HAP-1 (cell line): ENCODE results near the gene MAGI2.

Source experiments
- DNase-seq, 2 experiments: peaks; one replicate each; pipeline ENCODE4 v3.0.0-alpha.2; 2016 to 2020; ENCODE audit warnings: low spot score in 2 of 2
- H3K27me3 ChIP-seq: fragments of 250-450 bp; sonication (Bioruptor Pico); 2 replicates; pipeline ENCODE4 v1.5.1; 2020; ENCODE audit warnings: low read depth, mild to moderate bottlenecking, moderate library complexity
- H3K36me3 ChIP-seq: fragments of 250-450 bp; sonication (Bioruptor Pico); replicated peaks from 2 replicates; pipeline ENCODE4 v1.5.1; 2020; ENCODE audit warnings: mild to moderate bottlenecking
- H3K4me1 ChIP-seq: fragments of 250-450 bp; sonication (Bioruptor Pico); 2 replicates; pipeline ENCODE4 v1.5.1; 2020; ENCODE audit warnings: mild to moderate bottlenecking
- H3K4me3 ChIP-seq: fragments of 250-450 bp; sonication (Bioruptor Pico); 2 replicates; pipeline ENCODE4 v1.5.1; 2020; ENCODE audit warnings: mild to moderate bottlenecking, moderate library complexity
- H3K9me3 ChIP-seq: fragments of 250-450 bp; sonication (Bioruptor Pico); 2 replicates; pipeline ENCODE4 v1.5.1; 2020; ENCODE audit warnings: mild to moderate bottlenecking, moderate library complexity
- in situ Hi-C: fragments of 300-500 bp; cut with MboI; formaldehyde crosslinking; loops from 3 replicates; pipeline ENCODE4 v1.14.3; 2020; ENCODE audit warnings: low sequenced_read_pairs, inconsistent platforms, mixed read lengths

MAGI2 gene

GRCh38 chr7:78463039-78463438 is 990.4 kb downstream of the MAGI2 start:
- Histone ChIP-seq H3K9me3 (no peaks in the 10 kb centered on the region), H3K4me3 (no peak overlapping the region), H3K4me1 (no peaks in the 10 kb centered on the region), H3K27me3 (no peaks in the 10 kb centered on the region), H3K36me3 (no peaks in the 10 kb centered on the region)
- no peak for DNase-seq
- in situ Hi-C loops: no loop called here

GRCh38 chr7:78450706-78451105 is 1002.8 kb downstream of the MAGI2 start:
- H3K27me3 ChIP-seq: no peaks in the 10 kb centered on the region
- DNase-seq: no peak
- H3K36me3 ChIP-seq: no peaks in the 10 kb centered on the region
- H3K4me1 ChIP-seq: no peaks in the 10 kb centered on the region
- in situ Hi-C loops: no loop called here
- H3K9me3 ChIP-seq: no peaks in the 10 kb centered on the region
- H3K4me3 ChIP-seq: no peak overlapping the region

DNA sequence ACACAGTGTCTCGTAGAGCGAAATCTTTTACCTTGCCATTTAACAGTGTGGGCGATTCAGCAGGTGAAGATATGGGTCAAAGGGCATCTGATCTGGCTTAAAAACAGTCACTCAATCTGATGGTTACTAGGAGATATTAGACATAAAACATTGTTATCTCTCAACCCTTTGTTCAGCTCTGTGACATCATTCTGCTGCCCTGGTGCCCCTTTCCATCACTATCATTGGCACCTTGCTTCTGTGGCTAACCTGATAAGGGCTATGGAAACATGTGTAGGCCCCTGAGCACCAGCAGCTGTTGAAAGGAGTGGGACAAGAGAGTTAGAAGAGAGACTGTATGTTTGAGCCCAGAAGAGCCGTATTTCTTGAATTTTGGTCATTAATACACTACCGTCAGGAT is 1004.6 kb downstream of the MAGI2 start:
- no peaks in the 10 kb centered on the region for H3K4me1 ChIP-seq
- DNase-seq: no peak
- in situ Hi-C loops: no loop called here
- H3K9me3 ChIP-seq: no peaks in the 10 kb centered on the region
- no peak overlapping the region for H3K4me3 ChIP-seq
- no peaks in the 10 kb centered on the region for H3K36me3 ChIP-seq
- H3K27me3 ChIP-seq: no peaks in the 10 kb centered on the region

- no peak for DNase-seq
- in situ Hi-C loops: no loop called here
- Histone ChIP-seq H3K9me3 (no peaks in the 10 kb centered on the region), H3K4me1 (no peaks in the 10 kb centered on the region), H3K4me3 (no peak overlapping the region), H3K36me3 (no peaks in the 10 kb centered on the region), H3K27me3 (no peaks in the 10 kb centered on the region)
Observed at GRCh38 chr7:78444267-78444666, 1009.2 kb downstream of the MAGI2 start.

DNA sequence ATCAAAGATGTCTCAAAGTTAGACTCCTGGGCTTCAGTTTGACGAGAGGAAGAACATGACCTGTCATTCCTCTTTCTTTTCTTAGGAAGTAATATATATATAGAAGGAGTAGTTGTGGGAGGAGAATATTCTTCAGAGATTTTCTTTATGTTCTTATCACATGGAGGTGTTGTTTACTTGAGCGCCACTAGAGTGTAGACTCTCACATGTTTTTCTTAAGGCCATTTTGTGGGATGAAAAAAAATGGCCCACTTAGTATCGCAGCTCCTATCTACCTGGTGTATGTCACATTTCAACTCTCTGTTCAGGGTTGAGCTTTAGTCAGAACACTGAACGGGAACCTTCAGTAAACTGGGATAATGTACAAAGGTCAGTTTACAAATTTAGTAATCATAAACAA is 1009.7 kb downstream of the MAGI2 start:
- in situ Hi-C loops: no loop called here
- H3K4me3 ChIP-seq: no peak overlapping the region
- no peaks in the 10 kb centered on the region for H3K27me3 ChIP-seq
- H3K36me3 ChIP-seq: no peaks in the 10 kb centered on the region
- no peaks in the 10 kb centered on the region for H3K9me3 ChIP-seq
- DNase-seq: no peak
- H3K4me1 ChIP-seq: no peaks in the 10 kb centered on the region

DNA sequence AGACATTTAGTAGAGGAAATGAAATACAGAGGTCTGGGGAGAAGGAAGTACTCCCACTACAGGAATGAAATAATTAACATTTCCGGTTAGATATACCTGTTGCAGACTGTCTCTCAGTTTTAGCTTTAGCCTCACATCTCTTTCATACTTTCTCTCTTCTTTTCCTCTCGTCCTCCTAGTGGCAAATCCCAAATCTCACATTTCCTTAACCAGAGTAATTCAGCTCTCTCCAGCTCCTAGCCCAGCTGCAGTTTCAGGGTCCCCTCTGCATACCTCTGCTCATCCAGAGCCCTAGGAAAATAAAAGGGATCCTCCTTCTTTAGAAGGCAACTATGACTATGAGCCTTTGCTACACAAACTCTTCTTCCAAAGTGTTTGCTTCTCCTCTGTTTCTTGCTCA is 1011.7 kb downstream of the MAGI2 start:
- Histone ChIP-seq H3K4me3 (no peak overlapping the region), H3K4me1 (no peaks in the 10 kb centered on the region), H3K9me3 (no peaks in the 10 kb centered on the region), H3K27me3 (no peaks in the 10 kb centered on the region), H3K36me3 (no peaks in the 10 kb centered on the region)
- in situ Hi-C loops: no loop called here
- DNase-seq: no peak

DNA sequence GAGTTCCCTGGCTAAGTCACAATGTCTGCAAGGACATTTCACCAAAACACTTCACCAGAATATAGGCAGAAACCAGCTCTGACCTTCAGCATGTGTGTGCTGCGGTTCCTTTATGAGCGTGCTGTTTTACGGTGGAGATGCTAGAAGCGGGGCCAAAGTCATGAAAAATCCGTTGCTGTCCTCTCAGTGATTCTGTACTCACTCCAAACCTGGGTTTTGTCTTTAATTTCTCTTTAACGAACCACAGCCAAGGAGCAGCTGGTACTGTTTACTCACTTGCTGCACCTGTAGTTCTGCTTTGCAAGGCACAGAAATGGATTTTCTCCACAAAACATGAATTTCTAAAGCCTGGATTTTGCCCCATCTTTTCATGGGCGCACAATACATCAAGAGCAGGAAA is 1015.0 kb downstream of the MAGI2 start:
- in situ Hi-C loops: no loop called here
- Histone ChIP-seq H3K4me3 (no peak overlapping the region), H3K36me3 (no peaks in the 10 kb centered on the region), H3K27me3 (no peaks in the 10 kb centered on the region), H3K9me3 (no peaks in the 10 kb centered on the region), H3K4me1 (no peaks in the 10 kb centered on the region)
- no peak for DNase-seq

GRCh38 chr7:78437118-78437517 is 1016.3 kb downstream of the MAGI2 start:
- Histone ChIP-seq H3K4me3 (no peak overlapping the region), H3K27me3 (no peaks in the 10 kb centered on the region), H3K9me3 (no peaks in the 10 kb centered on the region), H3K36me3 (no peaks in the 10 kb centered on the region), H3K4me1 (no peaks in the 10 kb centered on the region)
- DNase-seq: no peak
- in situ Hi-C loops: no loop called here

DNA sequence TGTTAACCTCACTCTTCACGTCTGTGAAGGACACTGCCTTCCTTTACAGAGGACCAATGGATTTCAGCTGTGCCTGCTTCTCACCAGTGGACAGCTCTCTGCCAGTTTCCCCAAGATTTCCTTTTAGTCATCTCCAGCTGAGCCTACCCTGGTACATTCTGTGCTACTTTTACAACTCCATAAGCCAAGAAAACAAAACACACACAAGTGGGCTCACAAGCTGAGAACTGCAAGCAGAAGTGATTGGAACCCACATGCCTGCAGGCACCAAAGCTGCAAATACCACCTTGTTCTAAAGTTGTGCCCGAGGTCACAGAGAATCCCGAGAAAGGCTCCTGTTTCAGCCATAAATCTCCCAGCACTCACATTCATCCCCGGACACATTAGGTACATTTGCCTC is 1018.1 kb downstream of the MAGI2 start:
- DNase-seq: no peak
- H3K9me3 ChIP-seq: no peaks in the 10 kb centered on the region
- H3K4me1 ChIP-seq: no peaks in the 10 kb centered on the region
- H3K36me3 ChIP-seq: no peaks in the 10 kb centered on the region
- H3K27me3 ChIP-seq: no peaks in the 10 kb centered on the region
- H3K4me3 ChIP-seq: no peak overlapping the region
- in situ Hi-C loops: no loop called here

DNA sequence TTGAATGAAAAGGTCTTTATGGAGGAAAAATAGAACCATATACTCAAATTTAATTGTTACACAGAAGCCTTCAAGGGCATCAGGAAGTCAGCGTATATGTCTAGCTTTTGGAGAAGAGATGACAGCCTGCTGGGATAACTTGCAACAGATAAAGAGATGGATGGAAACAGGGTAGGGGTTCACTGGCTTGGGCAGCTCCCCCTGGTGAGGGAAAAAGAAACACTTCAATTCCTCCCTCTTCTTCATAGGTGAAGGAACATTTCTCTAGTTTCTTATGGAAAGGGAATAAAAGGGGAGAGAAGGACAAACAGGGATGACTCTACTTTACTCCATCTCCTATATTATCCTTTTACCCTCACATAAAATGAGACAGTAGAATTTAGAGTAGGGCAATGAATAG is 1019.2 kb downstream of the MAGI2 start:
- Histone ChIP-seq H3K27me3 (no peaks in the 10 kb centered on the region), H3K36me3 (no peaks in the 10 kb centered on the region), H3K4me3 (no peak overlapping the region), H3K4me1 (no peaks in the 10 kb centered on the region), H3K9me3 (no peaks in the 10 kb centered on the region)
- DNase-seq: no peak
- in situ Hi-C loops: no loop called here

DNA sequence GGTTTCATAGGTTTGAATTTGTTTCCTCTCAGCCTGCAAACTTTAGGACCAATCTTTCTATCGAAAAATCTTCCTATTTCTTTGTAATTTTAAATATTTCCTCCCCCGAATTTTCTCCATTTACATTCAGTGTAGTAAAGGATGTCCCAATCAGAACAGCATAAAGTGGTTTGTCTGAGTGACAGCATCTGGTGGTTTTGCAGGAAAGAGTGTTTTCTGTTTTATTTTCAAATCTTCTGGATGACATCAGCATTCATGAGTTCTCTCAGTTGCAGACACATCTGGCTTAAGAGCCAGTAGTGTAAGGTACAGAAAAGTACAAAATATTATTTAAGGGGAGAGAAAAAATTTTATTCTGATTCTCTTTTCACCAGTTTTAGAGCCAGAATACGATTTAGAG is 1020.0 kb downstream of the MAGI2 start:
- no peaks in the 10 kb centered on the region for H3K36me3 ChIP-seq
- no peaks in the 10 kb centered on the region for H3K4me1 ChIP-seq
- in situ Hi-C loops: no loop called here

GRCh38 chr7:78429878-78430277 is 1023.6 kb downstream of the MAGI2 start:
- no peaks in the 10 kb centered on the region for H3K36me3 ChIP-seq
- H3K4me1 ChIP-seq: no peaks in the 10 kb centered on the region
- H3K9me3 ChIP-seq: no peaks in the 10 kb centered on the region
- H3K4me3 ChIP-seq: no peak overlapping the region
- in situ Hi-C loops: no loop called here
- no peak for DNase-seq
- no peaks in the 10 kb centered on the region for H3K27me3 ChIP-seq

More for the DNA sequence above, 1020.0 kb downstream of the MAGI2 start:
- no peaks in the 10 kb centered on the region for H3K9me3 ChIP-seq
- no peak overlapping the region for H3K4me3 ChIP-seq
- DNase-seq: no peak
- no peaks in the 10 kb centered on the region for H3K27me3 ChIP-seq

- H3K4me3 ChIP-seq: no peak overlapping the region
- H3K27me3 ChIP-seq: no peaks in the 10 kb centered on the region
- H3K9me3 ChIP-seq: no peaks in the 10 kb centered on the region
- no peaks in the 10 kb centered on the region for H3K36me3 ChIP-seq
- peaks cover 14% of the 10 kb centered on the region for H3K4me1 ChIP-seq
- in situ Hi-C loops: no loop called here
- DNase-seq: no peak
Observed at GRCh38 chr7:78427209-78427608, 1026.3 kb downstream of the MAGI2 start.

- Histone ChIP-seq H3K9me3 (no peaks in the 10 kb centered on the region), H3K36me3 (no peaks in the 10 kb centered on the region), H3K4me3 (no peak overlapping the region), H3K27me3 (no peaks in the 10 kb centered on the region), H3K4me1 (peaks cover 24% of the 10 kb centered on the region)
- DNase-seq: no peak
- in situ Hi-C loops: no loop called here
Observed at GRCh38 chr7:78420001-78420400, 1033.5 kb downstream of the MAGI2 start.

DNA sequence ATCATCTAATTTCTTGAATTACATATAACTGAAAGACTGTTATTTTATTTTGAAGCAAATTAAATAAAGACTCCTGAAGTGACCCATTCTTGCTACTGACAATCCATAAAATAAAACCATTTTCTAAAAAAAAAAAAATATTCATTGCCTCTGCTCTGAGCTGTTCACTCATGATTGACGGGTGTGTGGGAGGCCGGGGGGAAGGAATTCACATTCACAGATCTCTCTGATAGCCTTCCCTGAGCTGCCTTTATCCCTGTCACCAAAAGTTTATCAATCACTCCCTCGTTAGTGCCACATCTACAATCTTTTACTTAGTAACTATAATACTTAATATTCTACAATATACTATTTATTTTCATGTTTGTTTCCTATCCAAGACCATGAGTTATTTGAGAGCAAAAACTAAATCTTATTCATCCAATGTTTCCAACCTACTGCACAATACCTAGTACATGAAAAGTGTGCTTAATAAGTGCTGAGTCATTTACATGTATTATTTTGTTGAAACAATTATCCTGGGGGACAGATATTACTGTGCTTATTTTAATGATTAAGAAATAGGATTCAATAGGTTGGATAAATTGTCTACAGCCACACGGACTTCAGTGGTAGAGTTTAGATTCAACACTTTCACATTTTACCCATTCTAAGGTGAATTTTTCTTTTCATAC is 1036.2 kb downstream of the MAGI2 start:
- no peaks in the 10 kb centered on the region for H3K36me3 ChIP-seq
- in situ Hi-C loops: no loop called here
- peaks cover 10% of the 10 kb centered on the region; the same call in 1 of the 2 replicates for H3K4me1 ChIP-seq
- H3K9me3 ChIP-seq: no peaks in the 10 kb centered on the region
- DNase-seq: no peak
- H3K27me3 ChIP-seq: no peaks in the 10 kb centered on the region
- H3K4me3 ChIP-seq: no peak overlapping the region
